H1 (cell line): ENCODE results near the gene RAB3B. TPM values are rescaled to one million over a fixed set of nuclear protein-coding genes. Genes with fewer than 3 reads are reported as not detected.

Experiments used
- CTCF ChIA-PET: fragments of 300-600 bp; sonication (Branson Sonifier 250); formaldehyde crosslinking; loops from one replicate; lab custom pipeline; 2021; ENCODE audit not compliant: partially characterized antibody; lab: Charles Lee
- POLR2A ChIA-PET: fragments of 300-600 bp; sonication (Branson Sonifier 250); formaldehyde crosslinking; loops from one replicate; lab custom pipeline; 2021; ENCODE audit warnings: inconsistent platforms; ENCODE audit not compliant: partially characterized antibody; lab: Charles Lee
- DNase-seq, 2 experiments: peaks; one replicate each; pipeline versions ENCODE4 v3.0.0 to v3.0.0-alpha.2; 2010 to 2022; ENCODE audit warnings: low spot score in 2 of 2, low read depth in 1 of 2, mixed read lengths in 1 of 2
- FAIRE-seq: peaks from 2 replicates; lab custom pipeline; 2011; peaks lifted over from hg19 to GRCh38; lab: Jason Lieb, UNC
- H2AFZ ChIP-seq: 2 replicates; pipeline ENCODE4 v1.8.1; 2012; ENCODE audit warnings: low read length, inconsistent platforms
- H2AK5ac ChIP-seq: 2 replicates; pipeline ENCODE4 v1.6.1; 2013; ENCODE audit warnings: low read depth, low read length
- H2BK120ac ChIP-seq: replicated peaks from 2 replicates; pipeline ENCODE3; 2013; ENCODE audit warnings: low read depth, low read length, inconsistent platforms
- H2BK12ac ChIP-seq: 2 replicates; pipeline ENCODE4 v1.6.1; 2013; ENCODE audit warnings: low read depth, low read length
- H2BK15ac ChIP-seq: 2 replicates; pipeline ENCODE4 v1.6.1; 2013; ENCODE audit warnings: low read length
- H2BK20ac ChIP-seq: 2 replicates; pipeline ENCODE4 v1.6.1; 2013; ENCODE audit warnings: low read length
- H2BK5ac ChIP-seq: 2 replicates; pipeline ENCODE4 v1.6.1; 2013; ENCODE audit warnings: low read depth, low read length
- H3K14ac ChIP-seq: 2 replicates; pipeline ENCODE4 v1.6.1; 2013; ENCODE audit warnings: inconsistent platforms; ENCODE audit not compliant: insufficient read length
- H3K18ac ChIP-seq: 2 replicates; pipeline ENCODE4 v1.6.1; 2013; ENCODE audit warnings: low read length; ENCODE audit errors: extremely low read depth
- H3K23ac ChIP-seq: 2 replicates; pipeline ENCODE4 v1.6.1; 2013; ENCODE audit warnings: inconsistent platforms; ENCODE audit not compliant: insufficient read length
- H3K23me2 ChIP-seq: 2 replicates; pipeline ENCODE4 v1.6.1; 2013; ENCODE audit warnings: low read depth, low read length
- H3K27ac ChIP-seq: 2 replicates; pipeline ENCODE4 v1.6.1; 2011; ENCODE audit warnings: low read depth, low read length, inconsistent platforms
- H3K27me3 ChIP-seq, 4 experiments: replicated peaks in 1 of 4; 1 replicate in 1 of 4; 2 replicates in 3 of 4; pipeline versions ENCODE4 v1.6.1 to v1.8.1; 2011 to 2013; ENCODE audit warnings: low read length in 3 of 4, mild to moderate bottlenecking in 3 of 4, inconsistent platforms in 2 of 4, mixed read lengths in 2 of 4, moderate library complexity in 1 of 4; ENCODE audit not compliant: control insufficient read depth in 3 of 4, insufficient read depth in 3 of 4; ENCODE audit errors: extremely low read depth in 1 of 4
- H3K36me3 ChIP-seq, 4 experiments: 2 replicates each; pipeline versions ENCODE4 v1.6.1 to v1.8.1; 2011 to 2013; ENCODE audit warnings: mild to moderate bottlenecking in 4 of 4, low read length in 3 of 4, moderate library complexity in 2 of 4, control low read depth in 1 of 4, inconsistent platforms in 1 of 4; ENCODE audit not compliant: insufficient read depth in 4 of 4, control insufficient read depth in 2 of 4
- H3K4ac ChIP-seq: replicated peaks from 2 replicates; pipeline ENCODE3; 2013; ENCODE audit warnings: low read length, low read depth, mixed read lengths, inconsistent platforms; ENCODE audit not compliant: insufficient read length
- H3K4me1 ChIP-seq, 4 experiments: replicated peaks in 1 of 4; 1 replicate in 1 of 4; 2 replicates in 3 of 4; pipeline versions ENCODE4 v1.6.1 to v1.8.1; 2011 to 2013; ENCODE audit warnings: low read length in 3 of 4, inconsistent platforms in 2 of 4, mixed read lengths in 1 of 4; ENCODE audit not compliant: insufficient read depth in 4 of 4, control insufficient read depth in 3 of 4
- H3K4me2 ChIP-seq, 2 experiments: 2 replicates each; pipeline versions ENCODE4 v1.6.1 to v1.8.1; 2011 to 2013; ENCODE audit warnings: low read depth in 2 of 2, low read length in 2 of 2, control low read depth in 1 of 2, inconsistent platforms in 1 of 2, mild to moderate bottlenecking in 1 of 2; ENCODE audit not compliant: insufficient read depth in 1 of 2
- H3K4me3 ChIP-seq, 4 experiments: fragments of 200-600, 300-600 bp in 1 of 4; sonication (generic), shearing (Covaris generic), sonication (Bioruptor Twin) in 1 of 4; 2 replicates each; pipeline versions ENCODE4 v1.5.1 to v1.8.1; 2011 to 2016; ENCODE audit warnings: low read length in 4 of 4, low read depth in 3 of 4, control low read depth in 2 of 4, inconsistent platforms in 2 of 4, mild to moderate bottlenecking in 2 of 4, mixed read lengths in 1 of 4, moderate library complexity in 1 of 4; ENCODE audit not compliant: insufficient read depth in 2 of 4; ENCODE audit errors: extremely low read depth in 1 of 4
- H3K56ac ChIP-seq: replicated peaks from 2 replicates; pipeline ENCODE3; 2013; ENCODE audit warnings: low read depth, mild to moderate bottlenecking, mixed read lengths, low read length, inconsistent platforms; ENCODE audit not compliant: insufficient read length
- H3K79me1 ChIP-seq: 2 replicates; pipeline ENCODE4 v1.6.1; 2013; ENCODE audit warnings: low read depth, low read length, control low read depth
- H3K79me2 ChIP-seq, 2 experiments: 2 replicates each; pipeline versions ENCODE4 v1.6.1 to v1.8.1; 2012 to 2013; ENCODE audit warnings: low read length in 2 of 2, mild to moderate bottlenecking in 2 of 2, inconsistent platforms in 1 of 2; ENCODE audit not compliant: insufficient read depth in 2 of 2, control insufficient read depth in 1 of 2
- H3K9ac ChIP-seq, 4 experiments: replicated peaks in 1 of 4; 1 replicate in 1 of 4; 2 replicates in 3 of 4; pipeline versions ENCODE4 v1.6.1 to v1.8.1; 2011 to 2013; ENCODE audit warnings: low read depth in 3 of 4, low read length in 3 of 4, control low read depth in 2 of 4, mild to moderate bottlenecking in 2 of 4, moderate library complexity in 2 of 4, inconsistent platforms in 1 of 4; ENCODE audit errors: extremely low read depth in 1 of 4
- H3K9me3 ChIP-seq, 2 experiments: 2 replicates each; pipeline versions ENCODE4 v1.6.1 to v1.8.1; 2012 to 2013; ENCODE audit warnings: mild to moderate bottlenecking in 2 of 2, moderate library complexity in 2 of 2, control low read depth in 1 of 2, inconsistent platforms in 1 of 2, low read depth in 1 of 2, low read length in 1 of 2, mixed read lengths in 1 of 2; ENCODE audit not compliant: insufficient read depth in 2 of 2
- H4K20me1 ChIP-seq, 2 experiments: replicated peaks in 1 of 2; 2 replicates each; pipeline versions ENCODE3 to v1.8.1; 2011 to 2013; ENCODE audit warnings: inconsistent platforms in 2 of 2, low read length in 2 of 2, mild to moderate bottlenecking in 1 of 2; ENCODE audit not compliant: insufficient read depth in 2 of 2, control insufficient read depth in 1 of 2
- H4K5ac ChIP-seq: 2 replicates; pipeline ENCODE4 v1.6.1; 2013; ENCODE audit warnings: low read length, low read depth, mixed read lengths, inconsistent platforms; ENCODE audit not compliant: insufficient read length
- H4K8ac ChIP-seq: 2 replicates; pipeline ENCODE4 v1.8.0; 2013; ENCODE audit warnings: mild to moderate bottlenecking, moderate library complexity, low read length, inconsistent platforms; ENCODE audit not compliant: insufficient read depth; ENCODE audit errors: extremely low read depth
- H4K91ac ChIP-seq: replicated peaks from 2 replicates; pipeline ENCODE3; 2013; ENCODE audit warnings: low read length, mixed read lengths, inconsistent platforms; ENCODE audit not compliant: insufficient read length
- CBX5 ChIP-seq: fragments of 300-800, 300-1000 bp; sonication (generic); IDR thresholded peaks from 2 replicates; pipeline ENCODE4 v1.7.1; 2016; ENCODE audit warnings: antibody characterized with exemption, low read length, low read depth
- CHD1 ChIP-seq: IDR thresholded peaks from 2 replicates; pipeline ENCODE4 v1.6.1; 2012; ENCODE audit warnings: low read depth, low read length, improper control_type of control experiment
- CTCF ChIP-seq, 3 experiments: IDR thresholded peaks; 1 replicate in 2 of 3; 2 replicates in 1 of 3; pipeline versions ENCODE4 v1.5.1 to v1.6.1; 2011; ENCODE audit warnings: low read length in 3 of 3, mild to moderate bottlenecking in 3 of 3, inconsistent platforms in 2 of 3, low read depth in 1 of 3, moderate library complexity in 1 of 3; ENCODE audit not compliant: insufficient read depth in 1 of 3; ENCODE audit errors: control extremely low read depth in 1 of 3
- E2F6 ChIP-seq: IDR thresholded peaks from 2 replicates; pipeline ENCODE4 v1.6.1; 2012; ENCODE audit warnings: inconsistent platforms
- GTF2F1 ChIP-seq: IDR thresholded peaks from 2 replicates; pipeline ENCODE4 v1.6.1; 2012; ENCODE audit warnings: low read depth, low read length, improper control_type of control experiment, borderline replicate concordance
- JUND ChIP-seq: IDR thresholded peaks from 2 replicates; pipeline ENCODE4 v1.6.1; 2011; ENCODE audit warnings: mild to moderate bottlenecking, improper control_type of control experiment, low read length
- NRF1 ChIP-seq: IDR thresholded peaks from 2 replicates; pipeline ENCODE4 v1.6.1; 2011; ENCODE audit warnings: mild to moderate bottlenecking, low read depth, low read length, improper control_type of control experiment
- WGBS, 2 experiments: shearing (Covaris generic) in 1 of 2; methylation state at CpG; one replicate each; pipeline versions ENCODE4 v1.1.6 to v1.1.7; 2013 to 2015; ENCODE audit warnings: low lambda C conversion rate in 2 of 2, mixed read lengths in 2 of 2, inconsistent platforms in 1 of 2, low coverage in 1 of 2, missing lambda C conversion rate in 1 of 2; ENCODE audit not compliant: insufficient replicate concordance in 2 of 2, insufficient coverage in 1 of 2, insufficient read length in 1 of 2; ENCODE audit errors: extremely low coverage in 1 of 2, missing lambda C conversion rate in 1 of 2; 5-methylcytosine and 5-hydroxymethylcytosine counted together
- polyA plus RNA-seq, 7 experiments: library from polyadenylated mRNA; depleted of rRNA in 3 of 7; stranded (reverse) in 5 of 7; unstranded in 2 of 7; fragments of >200 nt in 5 of 7; fragments of 200-250 nt in 2 of 7; gene quantifications; 1 replicate in 5 of 7; 2 replicates in 1 of 7; 4 replicates in 1 of 7; pipeline versions ENCODE4 v1.2.1 to v1.2.3, GENCODE V29; 2011 to 2013; ENCODE audit warnings: missing spikeins in 2 of 7, mixed read lengths in 2 of 7
- total RNA-seq: library from RNA; stranded (reverse); fragmentation: NEBNext Ultra II Directional; extraction: Animal tissue kit (Norgen Biotek cat#: 25700); gene quantifications from 2 replicates; pipeline ENCODE4 v1.2.1, GENCODE V29; 2021

RAB3B gene
- total and polyA plus RNA-seq, 2 of the 8 experiments (the other 6 are each of a cell fraction or from before 2014, with no cell fraction given) = 12.5 to 36.8 TPM

- Histone ChIP-seq H3K56ac (peak within 1 kb of the TSS; percentile 27), H3K79me2 (peaks cover 4 to 21% of the 10 kb centered on the region in 2 experiments; a peak in 3 of 4 replicates), H3K14ac (no peak within 1 kb of the TSS), H2BK12ac (no peak within 1 kb of the TSS), H4K8ac (peak within 1 kb of the TSS; percentile 84), H2BK120ac (no peak within 1 kb of the TSS), H3K18ac (peak within 1 kb of the TSS; percentile 81), H4K5ac (no peak within 1 kb of the TSS), H3K4me3 (peak within 1 kb of the TSS; percentile 68 to 94 (median 81)), H3K23ac (no peak within 1 kb of the TSS), H2BK5ac (peak within 1 kb of the TSS; percentile 89), H3K4ac (peak within 1 kb of the TSS; percentile 40), H3K9me3 (no peaks in the 10 kb centered on the region), H3K9ac (peak within 1 kb of the TSS; percentile 68 to 92 (median 87)), H2AFZ (peak within 1 kb of the TSS; percentile 8; the same call in 1 of the 2 replicates), H3K4me2 (peak within 1 kb of the TSS; percentile 68 to 88), H3K23me2 (peaks cover 5% of the 10 kb centered on the region; the same call in 1 of the 2 replicates), H2BK20ac (no peak within 1 kb of the TSS), H3K27me3 (no peaks in the 10 kb centered on the region), H4K20me1 (peaks cover 2 to 5% of the 10 kb centered on the region in 2 experiments), H3K36me3 (peaks cover 0 to 21% (median 4%) of the 10 kb centered on the region in 4 experiments; a peak in 5 of 8 replicates), H2BK15ac (no peak within 1 kb of the TSS), H2AK5ac (no peak within 1 kb of the TSS), H4K91ac (no peak within 1 kb of the TSS), H3K4me1 (peaks cover 2 to 4% (median 2%) of the 10 kb centered on the region in 4 experiments; a peak in 4 of 7 replicates), H3K27ac (peak within 1 kb of the TSS; percentile 49), H3K79me1 (peaks cover 3% of the 10 kb centered on the region; the same call in 1 of the 2 replicates)
- ChIA-PET CTCF (interaction anchor here (0.6 to 1.5 kb wide), 2 partner anchors 10 to 167 kb away, joined by 3 to 6 read pairs; no protein-coding TSS in a partner anchor), POLR2A (interaction anchor here (0.5 to 4.4 kb wide), 13 partner anchors 8 to 370 kb away, joined by 3 to 54 read pairs (median 4); partner anchors contain the start of genes BTF3L4, ORC1, PRPF38A and RAB3B)
- DNase-seq = peak; percentile 70 to 77
- WGBS, 2 experiments = 4% methylated on average over 63 of the region's 78 CpGs; no CpG with 5 or more reads in 1 of the 2 experiments
- no peak for FAIRE-seq
- TF ChIP-seq NRF1 = no peak
- TF ChIP-seq E2F6 = no peak
- TF ChIP-seq JUND = no peak
- TF ChIP-seq CBX5 = no peak
- TF ChIP-seq CTCF (IDR thresholded peaks at IDR 0.05; ENCODE audit: control extremely low read depth in 1 of 3, insufficient read depth in 1 of 3, low read depth in 1 of 3, low read length in 3 of 3) = no peak
- no peak for TF ChIP-seq CHD1
- no peak; the same call in 1 of the 2 replicates for TF ChIP-seq GTF2F1
These were observed 42.9 kb upstream of the RAB3B start, which contains the start of gene KTI12 for GRCh38 chr1:52033190-52034049. Gene KTI12 (minus strand): TSS chr1:52033810. CDS start chr1:52033761, 49 bp downstream.
